RKO (cell line): ENCODE data around the gene ZC3H18.
A peak's percentile ranks its signal among the peaks of the same experiment; 100 is the strongest.

ENCODE experiments used
- DNase-seq: peaks from one replicate; pipeline ENCODE4 v3.0.0-alpha.2; 2016; ENCODE audit warnings: low spot score

The ZC3H18 gene

GRCh38 chr16:88552166-88552565 lies 18.0 kb upstream of the ZC3H18 start:
- DNase-seq, result no peak

- no peak for DNase-seq
These were observed 17.4 kb upstream of the ZC3H18 start for GRCh38 chr16:88552815-88553214.

- no peak for DNase-seq
These were observed 16.5 kb upstream of the ZC3H18 start for GRCh38 chr16:88553739-88554138.

- no peak for DNase-seq
These were observed 15.4 kb upstream of the ZC3H18 start for GRCh38 chr16:88554711-88555264.

DNA sequence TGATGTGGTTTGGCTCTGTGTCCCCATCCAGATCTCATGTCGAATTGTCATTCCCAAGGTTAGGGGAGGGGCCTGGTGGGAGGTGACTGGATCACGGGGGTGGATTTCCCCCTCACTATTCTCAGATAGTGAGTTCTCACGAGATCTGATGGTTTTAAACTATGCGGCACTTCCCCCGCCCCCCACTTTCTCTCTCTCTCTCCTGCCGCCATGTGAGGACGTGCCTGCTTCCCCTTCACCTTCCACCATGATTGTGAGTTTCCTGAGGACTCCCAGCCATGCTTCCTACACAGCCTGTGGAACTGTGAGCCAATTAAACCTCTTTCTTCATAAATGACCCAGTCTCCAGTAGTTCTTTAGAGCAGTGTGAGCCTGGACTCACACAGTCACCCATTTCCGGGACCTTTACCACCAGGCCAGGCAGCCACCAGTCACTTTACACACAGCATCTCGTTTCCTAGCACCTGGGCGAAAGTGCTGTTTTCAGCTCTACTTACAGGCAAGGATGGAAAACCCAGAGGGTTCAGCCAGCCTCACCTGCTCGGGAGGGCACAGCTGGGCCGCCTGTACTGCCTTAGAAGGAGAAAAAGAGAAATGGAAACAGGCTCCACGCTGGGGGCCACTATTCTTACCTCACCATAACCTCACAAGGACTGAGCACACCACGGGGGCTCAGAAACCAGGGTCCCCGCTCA lies 13.8 kb upstream of the ZC3H18 start:
- DNase-seq, result no peak

- DNase-seq, result peak; percentile 85
These were observed 11.5 kb upstream of the ZC3H18 start for GRCh38 chr16:88558457-88559442.

DNA sequence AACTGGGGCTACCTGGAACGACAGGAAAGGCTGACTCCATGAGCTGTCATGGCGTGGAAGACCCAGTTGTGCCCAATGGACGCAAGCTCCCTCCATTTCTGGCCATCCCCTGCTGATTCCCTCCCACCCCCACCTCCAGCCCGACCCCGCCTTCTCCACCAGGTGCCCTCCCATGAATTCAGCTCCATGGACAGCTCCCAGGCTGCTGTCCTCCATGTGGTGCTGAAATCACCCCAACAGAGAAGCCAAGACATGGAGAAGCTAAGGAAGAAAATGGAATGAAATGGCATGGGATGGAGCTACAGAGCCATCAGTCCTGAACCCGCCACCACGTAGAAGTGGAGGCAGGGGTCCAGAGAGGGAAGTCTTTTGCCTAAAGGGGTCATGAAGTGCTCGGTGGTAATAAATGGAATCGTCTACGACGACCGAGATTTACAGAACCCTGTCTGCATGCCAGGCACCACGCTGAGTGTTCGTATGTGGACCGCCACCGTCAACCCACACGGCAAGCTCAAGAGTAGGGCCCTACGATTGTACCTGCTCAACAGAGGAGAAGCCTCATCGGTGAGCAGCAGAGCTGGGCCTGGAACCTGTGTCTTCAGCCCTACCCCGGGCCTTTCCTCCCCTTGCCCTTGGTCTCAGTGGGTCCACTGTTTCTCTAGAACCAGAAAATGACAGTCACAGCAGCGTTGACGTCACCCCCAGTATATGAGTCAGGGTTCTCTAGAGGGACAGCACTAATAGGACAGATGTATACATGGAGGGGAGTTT lies 9.3 kb upstream of the ZC3H18 start:
- peak; percentile 54 for DNase-seq

- DNase-seq, result peak; percentile 56
These were observed 8.5 kb upstream of the ZC3H18 start for GRCh38 chr16:88561485-88562359.

GRCh38 chr16:88566158-88566557 lies 4.0 kb upstream of the ZC3H18 start:
- DNase-seq, result peak; percentile 83

GRCh38 chr16:88568710-88569613 lies 1.2 kb upstream of the ZC3H18 start:
- DNase-seq, result no peak

DNA sequence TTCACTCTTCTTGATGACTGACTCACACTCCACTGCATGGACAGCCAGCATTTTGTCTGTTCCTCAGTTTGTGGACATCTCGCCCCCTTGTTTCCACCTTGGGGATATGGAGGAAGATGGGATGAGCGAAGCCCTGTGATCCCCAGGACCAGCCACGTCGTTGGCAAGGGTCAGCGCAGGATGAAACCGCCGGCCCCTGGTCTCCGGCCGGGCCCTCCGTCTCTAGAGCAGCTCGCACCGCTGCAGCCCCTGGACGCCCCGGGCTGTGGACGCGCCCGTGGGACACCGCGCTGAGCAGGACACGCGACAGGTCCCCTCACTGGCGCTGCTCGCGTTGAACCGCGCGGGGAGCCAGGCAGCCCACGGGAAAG lies 604 bp upstream of the ZC3H18 start:
- peak; percentile 59 for DNase-seq

DNA sequence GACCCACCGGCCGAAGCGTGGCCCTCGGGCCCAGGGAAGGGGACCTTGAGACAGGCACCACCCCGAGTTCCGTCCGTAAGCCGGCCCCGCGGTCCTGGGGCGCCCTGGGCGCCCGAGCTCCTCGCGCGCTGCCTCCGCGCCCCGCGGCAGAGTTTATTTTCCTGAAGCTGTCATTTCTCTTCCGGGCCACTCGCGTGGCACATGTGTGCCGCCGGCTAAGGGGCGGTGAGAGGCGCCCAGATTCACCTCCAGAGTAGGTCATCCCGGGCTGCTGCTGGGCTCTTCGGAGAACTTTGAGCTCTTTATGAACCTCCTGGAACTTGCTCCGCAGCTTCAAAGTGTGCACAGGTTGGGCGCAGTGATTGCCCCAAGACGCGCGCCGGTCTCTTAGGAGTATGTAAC lies 489 bp downstream of the ZC3H18 start:
- DNase-seq, result peak; percentile 53

DNA sequence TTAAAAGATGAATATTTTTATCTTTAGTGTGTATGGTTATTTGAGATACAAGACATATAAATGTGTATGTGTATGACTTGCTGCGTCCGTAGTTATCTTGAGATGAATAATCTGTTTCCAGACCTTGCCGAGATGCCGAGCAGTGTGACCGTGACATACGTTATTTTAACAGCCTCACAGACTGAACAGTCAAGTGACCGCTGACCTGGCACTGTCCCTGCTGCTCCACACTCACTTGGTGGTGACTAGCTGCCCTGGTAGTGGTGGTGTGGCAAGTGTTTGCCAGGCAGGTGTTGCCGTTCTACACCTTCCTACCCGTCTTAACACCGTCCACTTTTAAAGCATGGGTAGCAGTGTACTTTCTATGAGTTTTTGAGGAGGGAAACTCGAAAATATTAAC lies 5.0 kb downstream of the ZC3H18 start:
- DNase-seq, result no peak

GRCh38 chr16:88576307-88576706 lies 6.1 kb downstream of the ZC3H18 start:
- no peak for DNase-seq

- DNase-seq, result no peak
These were observed 7.0 kb downstream of the ZC3H18 start for GRCh38 chr16:88577166-88577565.

GRCh38 chr16:88578446-88579313 lies 8.5 kb downstream of the ZC3H18 start:
- no peak for DNase-seq

DNA sequence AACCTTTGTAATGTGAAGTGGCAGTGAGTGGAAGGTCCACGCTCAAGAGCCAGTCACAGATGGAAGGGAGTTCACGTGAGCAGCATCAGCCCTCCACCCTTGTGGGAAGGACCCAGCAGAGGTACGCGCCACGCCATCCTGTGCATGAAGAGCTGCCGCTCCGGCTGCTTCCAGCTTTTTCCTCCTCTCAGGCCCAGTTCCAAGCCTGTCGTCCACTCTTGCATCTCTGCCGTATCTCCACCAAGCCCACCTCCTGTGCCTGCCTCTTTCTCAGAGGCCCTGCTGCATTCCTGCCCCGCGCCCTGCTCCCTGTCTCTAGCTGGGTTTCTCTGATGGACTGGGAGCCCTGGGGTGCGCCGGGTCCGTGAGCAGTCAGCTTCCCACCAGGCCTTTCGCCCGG lies 10.2 kb downstream of the ZC3H18 start:
- no peak for DNase-seq

GRCh38 chr16:88581033-88581432 lies 10.8 kb downstream of the ZC3H18 start:
- DNase-seq, result no peak

DNA sequence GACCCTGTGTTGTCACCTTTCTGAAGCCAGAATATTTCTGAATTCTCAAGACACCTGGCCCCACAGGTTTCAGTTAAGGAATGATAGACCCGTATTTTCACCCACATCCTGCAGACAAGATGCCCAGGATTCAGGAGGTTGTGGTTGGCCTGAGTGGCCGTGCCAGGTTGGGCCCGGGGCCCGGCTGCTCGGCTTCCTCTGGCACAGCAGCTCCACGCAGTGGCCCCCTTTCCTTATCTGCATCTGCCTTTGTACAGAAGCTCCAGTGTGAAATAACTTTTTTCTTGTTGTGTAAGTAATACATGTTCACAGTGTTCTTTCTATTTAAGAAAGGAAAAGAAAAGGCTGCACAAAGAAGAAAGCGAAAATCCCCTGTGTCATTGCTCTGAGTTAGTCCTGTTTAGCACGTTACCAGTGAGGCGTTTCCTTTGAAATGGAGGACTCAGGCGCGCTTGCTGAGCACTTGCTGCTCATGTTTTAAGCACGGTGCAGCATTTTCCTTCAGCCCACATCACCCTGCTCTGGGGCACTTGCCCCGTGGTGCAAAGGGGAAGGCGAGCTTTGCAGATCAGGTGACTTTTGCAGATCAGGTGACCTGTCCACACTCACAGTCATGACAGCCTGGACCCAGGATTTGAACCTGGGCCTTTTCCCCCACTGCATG lies 12.8 kb downstream of the ZC3H18 start:
- no peak for DNase-seq
